MM.1S (cell line): ENCODE results near the gene TOMM7.

Source experiments
- EZH2 ChIP-seq: fragments of 300-600 bp; sonication (generic); optimal IDR thresholded peaks from 2 replicates; pipeline ENCODE3; 2017; ENCODE audit warnings: low read depth, mild to moderate bottlenecking, antibody characterized with exemption, low read length, mixed read lengths
- EZH2phosphoT487 ChIP-seq: fragments of 300-600 bp; sonication (generic); IDR thresholded peaks from 2 replicates; pipeline ENCODE4 v1.6.1; 2018; ENCODE audit warnings: antibody characterized with exemption, low read length
- TF ChIP-seq, protein P1 (sequence below): fragments of 300-600 bp; sonication (generic); IDR thresholded peaks from 2 replicates; pipeline ENCODE4 v1.5.1; 2016; ENCODE audit warnings: antibody characterized with exemption, low read length, mixed read lengths

DNA sequence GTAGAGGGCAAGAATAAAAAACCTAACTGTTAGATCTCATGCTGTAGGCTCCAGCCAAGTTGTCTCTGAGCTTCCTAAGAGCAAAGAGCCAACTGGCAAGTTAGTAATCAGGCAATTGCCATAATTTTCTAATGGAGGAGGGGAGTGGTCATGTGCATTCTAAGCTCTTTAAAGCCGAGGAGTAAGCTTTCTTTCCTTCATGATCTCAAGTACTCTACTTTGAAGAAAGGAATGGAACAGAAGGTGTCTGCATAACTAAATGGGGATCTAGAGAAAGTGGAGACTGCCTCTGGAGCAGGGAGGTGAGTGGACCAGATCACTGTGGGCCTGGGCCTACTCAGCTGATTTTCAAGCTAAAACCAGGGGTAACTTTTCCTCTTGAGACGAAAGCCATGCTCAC, 37.7 kb upstream of the TOMM7 start:
- TF ChIP-seq EZH2phosphoT487: no peak
- TF ChIP-seq, protein P1, sequence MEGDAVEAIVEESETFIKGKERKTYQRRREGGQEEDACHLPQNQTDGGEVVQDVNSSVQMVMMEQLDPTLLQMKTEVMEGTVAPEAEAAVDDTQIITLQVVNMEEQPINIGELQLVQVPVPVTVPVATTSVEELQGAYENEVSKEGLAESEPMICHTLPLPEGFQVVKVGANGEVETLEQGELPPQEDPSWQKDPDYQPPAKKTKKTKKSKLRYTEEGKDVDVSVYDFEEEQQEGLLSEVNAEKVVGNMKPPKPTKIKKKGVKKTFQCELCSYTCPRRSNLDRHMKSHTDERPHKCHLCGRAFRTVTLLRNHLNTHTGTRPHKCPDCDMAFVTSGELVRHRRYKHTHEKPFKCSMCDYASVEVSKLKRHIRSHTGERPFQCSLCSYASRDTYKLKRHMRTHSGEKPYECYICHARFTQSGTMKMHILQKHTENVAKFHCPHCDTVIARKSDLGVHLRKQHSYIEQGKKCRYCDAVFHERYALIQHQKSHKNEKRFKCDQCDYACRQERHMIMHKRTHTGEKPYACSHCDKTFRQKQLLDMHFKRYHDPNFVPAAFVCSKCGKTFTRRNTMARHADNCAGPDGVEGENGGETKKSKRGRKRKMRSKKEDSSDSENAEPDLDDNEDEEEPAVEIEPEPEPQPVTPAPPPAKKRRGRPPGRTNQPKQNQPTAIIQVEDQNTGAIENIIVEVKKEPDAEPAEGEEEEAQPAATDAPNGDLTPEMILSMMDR: no peak
- TF ChIP-seq EZH2: no peak
